Prostate gland (tissue), 2 donors: ENCODE data around the gene TDRD9. TPM values are rescaled to one million over a fixed set of nuclear protein-coding genes. Genes with fewer than 3 reads are reported as not detected.

Experiments used
- DNase-seq: peaks from one replicate; pipeline ENCODE4 v3.0.0-alpha.2; 2019; ENCODE audit warnings: low spot score
- H3K27ac ChIP-seq, 2 donors: fragments of 200-600 bp; sonication (generic); 2 replicates each; pipeline ENCODE4 v1.5.1; 2017 to 2019
- H3K27me3 ChIP-seq: fragments of 200-600 bp; sonication (generic); replicated peaks from 2 replicates; pipeline ENCODE4 v1.5.1; 2019; ENCODE audit not compliant: insufficient read depth
- H3K36me3 ChIP-seq, 2 donors: fragments of 200-600 bp; sonication (generic); 1 replicate in 1 of 2; 2 replicates in 1 of 2; pipeline versions ENCODE4 v1.5.1 to v1.8.1; 2017 to 2019
- H3K4me1 ChIP-seq: fragments of 200-600 bp; sonication (generic); replicated peaks from 2 replicates; pipeline ENCODE4 v1.5.1; 2019
- H3K4me3 ChIP-seq, 2 donors: fragments of 200-600 bp; sonication (generic); 2 replicates each; pipeline ENCODE4 v1.5.1; 2017 to 2019
- H3K9me3 ChIP-seq: fragments of 200-600 bp; sonication (generic); 2 replicates; pipeline ENCODE4 v1.5.1; 2017
- CTCF ChIP-seq, 4 experiments: fragments of 200-600 bp in 2 of 4; fragments of 450-650 bp in 2 of 4; sonication (generic) in 2 of 4; IDR thresholded peaks; 1 replicate in 3 of 4; 2 replicates in 1 of 4; pipeline ENCODE4 v1.5.1; 2016 to 2019; ENCODE audit warnings: antibody characterized with exemption in 4 of 4, mild to moderate bottlenecking in 2 of 4, moderate library complexity in 2 of 4
- POLR2A ChIP-seq: fragments of 450-650 bp; IDR thresholded peaks from one replicate; pipeline ENCODE4 v1.6.1; 2016; ENCODE audit warnings: antibody characterized with exemption, mild to moderate bottlenecking
- POLR2AphosphoS5 ChIP-seq: sonication (generic); formaldehyde crosslinking; IDR thresholded peaks from one replicate; pipeline ENCODE4 v1.6.1; 2017; ENCODE audit warnings: antibody characterized with exemption
- WGBS: methylation state at CpG from one replicate; pipeline ENCODE4 v1.1.5; 2018; 5-methylcytosine and 5-hydroxymethylcytosine counted together
- intact Hi-C: fragments of 100-400 bp; cut with DNase I; formaldehyde crosslinking; loops from one replicate; pipeline ENCODE4 v1.14.2; 2022
- total RNA-seq, 2 donors: library from RNA; depleted of rRNA; stranded (reverse); fragments of >200 nt; gene quantifications; one replicate each; pipeline ENCODE4 v1.1.0, GENCODE V29; 2016

Gene TDRD9
- total RNA-seq, 2 donors from 2014 or later, result 0.64 to 18.2 TPM

- H3K4me3 ChIP-seq, result no peak overlapping the region
- H3K36me3 ChIP-seq, result no peaks in the 10 kb centered on the region
- no peak for DNase-seq
- TF ChIP-seq POLR2AphosphoS5, result no peak
- no peak for TF ChIP-seq POLR2A
- no peak for TF ChIP-seq CTCF (IDR thresholded peaks at IDR 0.05)
- WGBS, result 66% methylated on average over 5 of the region's 5 CpGs
- no peaks in the 10 kb centered on the region for H3K9me3 ChIP-seq
- H3K27ac ChIP-seq, result no peak overlapping the region
- intact Hi-C loops, result no loop called here
- no peaks in the 10 kb centered on the region for H3K4me1 ChIP-seq
- H3K27me3 ChIP-seq, result no peaks in the 10 kb centered on the region
Observed at GRCh38 chr14:103994535-103995184, 66.4 kb downstream of the TDRD9 start.

GRCh38 chr14:103995876-103996275 is 67.6 kb downstream of the TDRD9 start:
- intact Hi-C loops, result no loop called here
- Histone ChIP-seq H3K4me1 (no peaks in the 10 kb centered on the region), H3K27ac (no peak overlapping the region), H3K4me3 (no peak overlapping the region), H3K36me3 (no peaks in the 10 kb centered on the region), H3K9me3 (no peaks in the 10 kb centered on the region), H3K27me3 (no peaks in the 10 kb centered on the region)
- TF ChIP-seq POLR2A (no peak), POLR2AphosphoS5 (no peak), CTCF (IDR thresholded peaks at IDR 0.05) (no peak)
- 55% methylated on average over 5 of the region's 5 CpGs for WGBS
- no peak for DNase-seq

- Histone ChIP-seq H3K27ac (no peak overlapping the region), H3K36me3 (no peaks in the 10 kb centered on the region), H3K27me3 (no peaks in the 10 kb centered on the region), H3K4me3 (no peak overlapping the region), H3K9me3 (no peaks in the 10 kb centered on the region), H3K4me1 (no peaks in the 10 kb centered on the region)
- no peak for TF ChIP-seq POLR2A
- no peak for TF ChIP-seq CTCF (IDR thresholded peaks at IDR 0.05)
- TF ChIP-seq POLR2AphosphoS5, result no peak
- no peak for DNase-seq
- 70% methylated on average over 8 of the region's 8 CpGs for WGBS
- intact Hi-C loops, result no loop called here
Observed at GRCh38 chr14:103997391-103997790, 69.1 kb downstream of the TDRD9 start.

GRCh38 chr14:103998027-103998426 is 69.8 kb downstream of the TDRD9 start:
- Histone ChIP-seq H3K4me3 (no peak overlapping the region), H3K27me3 (no peaks in the 10 kb centered on the region), H3K4me1 (no peaks in the 10 kb centered on the region), H3K36me3 (no peaks in the 10 kb centered on the region), H3K27ac (no peak overlapping the region), H3K9me3 (no peaks in the 10 kb centered on the region)
- intact Hi-C loops, result no loop called here
- TF ChIP-seq POLR2A, result no peak
- 83% methylated on average over 10 of the region's 10 CpGs for WGBS
- DNase-seq, result no peak

GRCh38 chr14:103999795-104000440 is 71.7 kb downstream of the TDRD9 start:
- no peaks in the 10 kb centered on the region for H3K9me3 ChIP-seq
- TF ChIP-seq POLR2AphosphoS5, result no peak
- TF ChIP-seq CTCF (IDR thresholded peaks at IDR 0.05), result no peak
- no peak for TF ChIP-seq POLR2A
- intact Hi-C loops, result no loop called here
- no peaks in the 10 kb centered on the region for H3K36me3 ChIP-seq
- H3K27me3 ChIP-seq, result no peaks in the 10 kb centered on the region
- WGBS, result 85% methylated on average over 7 of the region's 7 CpGs
- H3K4me1 ChIP-seq, result no peaks in the 10 kb centered on the region
- H3K4me3 ChIP-seq, result no peak overlapping the region
- H3K27ac ChIP-seq, result no peak overlapping the region
- DNase-seq, result no peak
